Activated T-helper 1 cell treated with anti-CD3 and anti-CD28 coated beads, Interleukin-2, amount 50 U/mL, for 16 hours (primary cell): Measurements from ENCODE around the gene NDST1.
"Not testable (repeated sequence)": the region's sequence is repeated elsewhere in the genome, so short reads cannot be mapped to it uniquely, and the experiment has no call there.

ENCODE experiments used
- DNase-seq, 2 donors: peaks; one replicate each; pipeline ENCODE4 v3.0.0-alpha.2; 2020; ENCODE audit warnings: low read depth in 1 of 2, low spot score in 1 of 2

NDST1 gene

DNA sequence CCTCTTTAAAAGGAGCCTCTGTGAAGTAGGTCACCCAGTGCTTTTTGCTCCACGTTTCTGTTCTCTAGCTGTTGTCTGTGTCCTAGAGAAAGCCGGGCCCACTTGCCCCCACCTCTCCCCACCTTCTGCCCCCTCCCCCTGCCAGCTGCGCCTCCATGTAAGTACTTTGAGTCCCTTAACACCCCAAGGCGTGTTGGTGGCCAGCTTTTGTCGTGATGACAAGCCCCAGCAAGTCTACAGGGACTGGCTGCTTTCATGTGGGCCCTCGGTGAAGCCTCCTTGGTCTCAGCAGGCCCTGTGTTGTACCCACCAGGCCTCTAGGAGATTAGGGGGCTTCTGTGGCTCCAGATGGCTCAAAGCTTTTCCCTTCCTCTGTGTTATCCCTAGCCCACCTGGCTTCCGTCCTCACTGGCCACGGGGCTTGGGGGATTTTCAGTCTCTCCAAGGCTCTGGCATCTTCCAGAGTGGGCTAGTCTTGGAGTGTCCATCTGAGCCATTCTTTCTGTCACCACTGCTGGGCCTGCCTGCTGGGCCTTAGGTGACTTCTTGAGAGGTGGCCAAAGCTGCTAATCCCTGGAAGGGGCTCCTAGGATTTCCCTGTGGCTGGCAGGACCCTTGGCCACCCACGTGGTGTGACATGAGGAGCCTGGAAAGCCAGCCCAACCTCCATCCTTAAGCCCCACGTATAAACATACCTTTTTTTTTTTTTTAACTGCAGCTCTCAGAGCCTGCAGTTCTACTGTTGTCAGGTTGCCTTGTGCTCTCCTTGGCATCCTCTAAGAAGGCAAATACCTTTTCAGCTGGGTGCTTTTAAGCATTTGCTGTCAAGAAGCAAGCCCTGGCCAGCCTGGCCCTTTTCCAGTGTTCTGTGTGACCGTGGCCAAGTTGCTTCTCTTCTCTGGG is 1.1 kb upstream of the NDST1 start:
- DNase-seq = no peak

DNA sequence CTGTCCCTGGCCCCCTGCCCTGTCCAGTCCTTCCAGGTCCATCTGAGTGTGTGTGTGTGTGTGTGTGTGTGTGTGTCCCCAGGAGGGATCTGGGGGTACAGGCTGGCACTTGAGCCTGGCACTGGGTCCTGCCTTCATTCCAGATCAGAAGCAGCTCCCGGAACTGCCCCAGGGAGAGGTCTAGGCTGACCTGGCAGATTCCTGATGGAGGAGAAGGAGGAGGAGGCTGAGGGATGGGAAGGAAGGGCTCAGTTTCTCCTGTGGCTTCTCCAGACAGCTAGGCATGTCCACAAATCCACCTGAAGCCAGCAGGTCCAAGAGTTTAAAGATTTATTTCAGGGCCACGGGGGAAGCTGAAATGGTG is 328 bp downstream of the NDST1 start:
- DNase-seq = no peak

DNA sequence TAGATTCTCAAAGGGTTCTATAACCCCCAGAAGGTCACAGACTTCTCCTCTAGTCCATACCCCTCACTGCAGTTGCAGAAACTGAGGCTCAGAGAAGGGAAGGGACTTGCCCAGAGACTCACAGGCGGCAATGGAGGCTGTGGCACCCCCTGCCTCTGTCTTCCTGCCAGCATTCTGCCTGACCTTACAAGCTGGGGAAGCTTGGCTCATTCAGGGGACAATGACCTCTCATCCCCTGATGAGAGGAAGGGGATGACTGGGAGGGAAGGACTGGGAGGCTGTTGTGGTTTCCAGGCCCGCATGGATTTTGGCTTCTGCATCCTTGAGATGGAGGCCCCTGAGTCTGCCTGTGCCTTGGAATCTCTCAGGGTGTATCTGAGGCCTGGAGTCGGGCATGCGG is 897 bp downstream of the NDST1 start:
- DNase-seq = no peak

DNA sequence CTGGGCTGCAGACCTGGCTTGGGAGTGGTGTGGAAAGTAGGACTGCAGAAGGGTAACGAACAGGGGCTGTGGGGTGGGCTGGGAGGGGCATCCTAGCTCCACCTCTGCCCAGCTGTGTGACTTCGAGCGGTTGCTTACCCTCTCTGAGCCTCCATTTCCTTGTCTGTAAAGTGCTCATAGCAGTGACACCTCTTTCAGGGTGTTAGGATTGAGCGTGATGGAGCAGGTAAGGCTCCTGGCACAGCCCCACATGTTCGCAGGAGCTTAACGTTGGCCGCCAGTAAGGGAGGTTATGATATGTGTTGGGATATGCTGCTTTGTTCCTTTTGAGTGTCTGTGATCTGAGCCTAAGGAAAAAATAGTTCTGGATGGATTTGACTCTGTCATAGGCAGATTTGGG is 2.1 kb downstream of the NDST1 start:
- DNase-seq = no peak

DNA sequence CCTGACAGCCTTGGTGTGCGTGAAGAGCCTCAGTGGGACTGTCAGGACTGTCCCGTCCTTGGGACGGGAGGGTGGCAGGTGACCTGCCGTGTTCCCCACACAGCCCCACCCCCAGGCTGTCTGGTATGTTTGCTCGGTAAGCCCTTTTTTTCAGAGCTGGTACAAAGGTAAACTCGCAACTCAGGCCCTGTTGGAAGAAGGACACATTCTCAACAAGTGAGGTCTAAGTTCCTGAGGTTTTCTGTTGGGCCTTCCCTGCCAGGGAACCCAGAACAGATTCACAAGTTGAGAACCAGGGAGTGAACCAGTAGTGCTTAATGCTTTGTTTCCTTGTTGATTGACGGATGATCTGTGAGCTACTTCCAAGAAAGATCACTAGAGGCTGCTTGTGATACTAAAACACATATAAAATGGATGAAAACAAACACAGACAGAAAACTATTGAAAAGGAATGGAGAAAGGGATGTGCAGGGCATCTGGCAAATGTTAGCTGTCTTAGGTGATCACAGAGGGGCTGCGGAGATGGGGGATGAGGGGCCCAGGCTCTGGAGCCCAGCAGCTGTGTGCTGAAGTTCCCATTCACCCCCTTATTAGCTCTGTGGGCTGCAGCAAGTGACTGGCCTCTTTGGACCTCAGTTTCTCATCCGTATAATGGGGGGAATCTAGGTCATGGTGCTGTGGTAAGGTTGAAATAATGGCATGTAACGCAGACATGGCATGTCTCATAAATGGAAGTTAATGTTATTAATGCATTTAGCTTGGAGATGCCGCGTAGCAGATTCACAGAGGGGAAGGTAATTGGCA is 2.7 kb downstream of the NDST1 start:
- DNase-seq = no peak

DNA sequence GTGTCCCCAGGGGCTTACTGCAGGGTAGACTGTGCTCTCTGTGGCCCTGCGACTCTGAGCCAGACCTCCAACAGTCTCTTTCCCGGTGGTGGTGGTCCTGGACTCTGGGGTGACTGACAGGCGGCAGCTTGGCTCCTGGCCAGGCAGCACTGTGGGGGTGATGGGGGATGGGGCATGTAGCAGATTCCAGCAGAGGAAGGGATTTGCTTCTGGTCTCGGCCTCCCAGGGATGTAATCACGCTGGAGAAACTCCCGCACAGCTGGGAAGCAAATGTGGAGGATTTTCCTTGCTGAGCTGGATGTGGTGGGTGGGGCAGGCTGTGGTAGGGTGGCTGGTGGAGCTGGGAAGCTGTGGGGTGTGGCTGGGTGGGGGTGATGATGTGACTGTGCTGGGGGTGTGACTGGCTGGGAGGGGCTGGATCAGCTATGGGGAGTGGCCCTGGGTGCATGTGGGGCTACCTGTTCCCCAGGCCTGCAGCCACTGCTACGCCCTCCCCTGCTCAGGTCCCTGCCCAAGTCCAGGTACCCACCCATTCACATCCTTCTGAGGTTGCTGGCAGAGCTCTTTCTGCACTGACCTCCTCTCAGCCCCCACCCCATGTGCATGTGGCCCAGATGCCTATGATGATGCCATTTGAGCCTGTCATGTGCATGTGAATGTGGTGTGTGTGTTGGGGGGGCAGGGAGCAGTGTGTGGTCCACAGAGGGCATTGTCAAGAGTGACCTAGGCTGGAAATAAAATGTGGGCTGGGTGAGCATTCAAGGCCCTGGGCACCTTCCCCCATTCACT is 3.8 kb downstream of the NDST1 start:
- no peak for DNase-seq

DNA sequence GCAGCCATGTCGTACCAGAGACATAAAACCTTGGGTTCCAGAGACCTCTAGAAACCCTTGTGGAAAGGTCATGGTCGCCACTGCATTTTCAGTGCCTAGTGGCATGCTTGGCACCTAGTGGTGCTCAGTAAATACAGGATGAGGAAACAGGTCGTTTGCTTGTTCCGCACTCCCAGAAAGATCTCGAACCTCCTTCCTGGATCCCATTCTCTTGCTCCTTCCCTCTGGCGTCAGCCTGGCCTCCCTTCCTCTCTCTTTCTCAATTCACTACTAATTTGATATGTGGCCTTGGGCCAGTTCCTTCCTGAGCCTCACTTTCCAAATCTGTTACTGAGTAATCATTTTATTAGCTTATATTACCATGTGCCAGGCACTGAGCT is 4.4 kb downstream of the NDST1 start:
- no peak for DNase-seq

DNA sequence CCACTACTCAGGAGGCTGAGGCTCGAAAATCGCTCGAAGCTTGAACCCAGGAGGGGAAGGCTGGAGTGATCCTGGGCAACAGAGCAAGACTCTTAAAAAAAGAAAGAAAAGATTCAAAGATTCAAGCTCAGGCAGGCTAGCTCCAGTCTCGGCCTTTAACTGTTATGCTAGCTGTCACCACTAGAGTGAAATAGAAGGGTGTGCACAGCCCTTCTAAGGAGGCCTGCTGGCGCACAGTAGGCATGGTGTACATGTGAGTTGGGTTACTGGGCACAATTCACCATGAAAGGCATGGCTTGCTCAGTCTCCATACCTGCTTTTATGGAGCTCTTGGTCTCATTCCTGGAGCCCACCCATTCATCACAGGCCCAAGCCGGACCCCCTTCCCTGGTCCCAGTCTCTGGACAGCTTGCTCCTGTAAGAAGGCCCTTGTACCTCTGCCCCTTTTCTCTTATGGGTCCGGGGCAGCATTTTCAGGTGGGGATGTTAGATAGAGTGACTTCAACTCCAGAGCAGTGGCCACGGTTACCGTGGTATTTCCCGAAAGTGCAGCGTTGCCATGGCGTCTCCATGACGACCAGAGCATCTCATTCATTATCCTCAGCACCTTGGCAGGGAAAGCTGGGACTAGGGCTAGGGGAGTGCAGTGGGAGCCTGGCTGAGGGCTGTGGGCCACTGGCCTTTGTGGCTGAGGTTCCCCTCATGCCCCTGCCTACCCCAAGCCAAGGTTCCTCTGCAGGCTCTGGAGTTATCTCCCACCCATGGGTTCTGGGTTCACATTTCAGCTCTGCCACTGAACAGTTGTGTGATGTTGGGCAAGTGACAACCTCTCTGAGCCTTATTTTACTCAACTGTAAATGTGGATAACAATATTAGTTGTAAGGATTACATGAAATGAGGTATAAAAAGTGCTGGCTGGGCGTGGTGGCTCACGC is 5.7 kb downstream of the NDST1 start:
- DNase-seq = no peak

DNA sequence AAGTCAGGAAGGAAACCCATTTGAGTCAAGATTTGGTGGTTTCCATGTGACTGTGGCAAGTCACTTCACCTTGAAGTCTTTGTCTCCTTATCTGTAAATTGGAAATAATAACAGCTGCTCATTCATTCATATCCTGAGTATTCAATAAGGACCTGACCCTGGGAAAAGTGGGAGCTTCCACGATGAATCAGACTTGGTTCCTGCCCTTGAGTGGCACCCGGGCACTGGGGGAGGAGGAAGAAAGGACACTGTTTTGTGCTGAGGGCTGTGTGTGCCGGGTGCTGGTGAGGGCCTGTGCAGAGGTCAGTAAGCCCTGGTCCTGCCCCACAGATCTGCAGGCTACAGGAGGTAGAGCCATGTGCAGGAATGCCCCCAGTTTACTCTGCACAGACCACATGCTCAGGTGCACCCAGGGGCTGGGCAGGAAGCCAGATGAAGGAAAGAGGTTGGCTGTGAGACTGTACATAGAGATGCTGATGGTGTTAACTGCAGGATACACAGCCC is 6.8 kb downstream of the NDST1 start:
- no peak for DNase-seq

DNA sequence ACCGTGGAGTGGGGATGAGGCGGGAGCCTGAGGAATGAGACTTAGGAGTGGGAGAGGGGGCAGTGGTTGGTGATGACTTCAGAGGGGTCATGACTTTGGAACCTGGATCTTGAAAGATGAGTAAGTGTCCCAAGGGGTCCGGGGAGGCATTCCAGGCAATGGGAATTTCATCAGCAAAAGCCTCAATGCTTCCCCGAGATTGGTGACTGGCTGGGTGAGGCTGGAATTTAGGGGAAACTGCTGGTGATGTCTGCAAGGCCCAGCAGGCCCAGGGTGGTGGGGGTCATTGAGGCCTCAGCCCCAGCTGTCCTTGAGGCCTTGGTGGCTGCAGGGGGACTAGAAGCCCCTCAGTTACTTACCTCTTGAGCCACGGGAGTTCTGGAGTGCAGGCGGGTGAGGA is 7.5 kb downstream of the NDST1 start:
- DNase-seq = no peak

DNA sequence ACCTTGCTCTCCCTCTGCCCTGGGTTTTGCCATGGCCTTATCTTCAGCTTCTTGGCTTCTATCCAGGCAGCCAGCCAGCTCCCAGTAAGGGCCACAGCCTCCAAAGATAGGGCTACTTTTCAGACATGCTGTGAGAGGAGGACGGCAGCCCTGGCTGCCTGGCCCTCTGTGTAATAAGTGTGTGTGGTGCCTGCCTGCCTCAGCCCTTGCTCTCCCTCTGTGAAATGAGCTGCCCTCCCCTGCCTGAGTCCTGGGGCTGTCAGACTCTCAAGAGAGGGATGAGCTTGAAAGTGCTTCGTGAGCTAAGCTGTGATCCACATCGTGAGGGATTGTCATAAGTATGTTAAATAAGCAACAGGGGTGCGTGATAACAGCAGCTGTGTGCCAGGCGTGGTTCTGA is 8.1 kb downstream of the NDST1 start:
- DNase-seq = no peak

DNA sequence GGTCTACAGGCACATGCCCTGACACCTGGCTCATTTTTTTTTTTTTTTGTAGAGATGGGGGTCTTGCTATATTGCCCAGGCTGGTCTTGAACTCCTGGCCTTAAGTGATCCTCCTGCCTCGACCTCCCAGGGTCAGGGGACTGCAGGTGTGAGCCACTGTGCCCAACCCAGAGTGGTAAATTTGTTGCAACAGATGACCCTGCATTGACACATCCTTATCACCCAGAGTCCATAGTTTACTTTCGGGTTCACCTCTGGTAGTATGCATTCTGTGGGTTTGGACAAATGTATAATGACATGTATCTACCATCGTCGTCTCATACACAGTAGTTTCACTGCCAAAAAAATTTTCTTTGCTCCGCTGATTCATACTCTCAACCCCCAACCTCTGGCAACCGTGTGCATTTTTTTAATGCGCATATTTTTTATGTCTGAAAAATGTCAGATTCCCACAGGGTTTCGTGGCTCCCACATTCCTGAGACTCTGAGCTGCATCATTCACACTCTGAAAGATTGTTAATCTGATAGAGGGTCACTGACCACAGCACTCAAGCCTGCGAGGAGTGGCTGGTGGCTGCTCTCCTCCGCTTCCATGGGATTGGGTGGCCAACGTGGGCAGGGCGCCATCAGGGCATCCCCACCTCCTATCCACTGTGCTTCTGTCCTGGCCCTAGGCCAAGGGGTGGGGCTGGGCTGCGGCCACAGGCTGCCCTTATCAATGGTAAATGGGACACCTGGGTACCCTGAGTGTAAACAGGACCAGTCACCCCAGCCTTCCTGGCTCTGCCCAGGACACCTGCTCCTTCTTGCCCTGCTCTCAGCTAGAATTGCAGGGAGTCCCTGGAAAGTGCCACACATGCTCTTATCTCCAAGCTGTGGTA is 9.6 kb downstream of the NDST1 start:
- no peak for DNase-seq

DNA sequence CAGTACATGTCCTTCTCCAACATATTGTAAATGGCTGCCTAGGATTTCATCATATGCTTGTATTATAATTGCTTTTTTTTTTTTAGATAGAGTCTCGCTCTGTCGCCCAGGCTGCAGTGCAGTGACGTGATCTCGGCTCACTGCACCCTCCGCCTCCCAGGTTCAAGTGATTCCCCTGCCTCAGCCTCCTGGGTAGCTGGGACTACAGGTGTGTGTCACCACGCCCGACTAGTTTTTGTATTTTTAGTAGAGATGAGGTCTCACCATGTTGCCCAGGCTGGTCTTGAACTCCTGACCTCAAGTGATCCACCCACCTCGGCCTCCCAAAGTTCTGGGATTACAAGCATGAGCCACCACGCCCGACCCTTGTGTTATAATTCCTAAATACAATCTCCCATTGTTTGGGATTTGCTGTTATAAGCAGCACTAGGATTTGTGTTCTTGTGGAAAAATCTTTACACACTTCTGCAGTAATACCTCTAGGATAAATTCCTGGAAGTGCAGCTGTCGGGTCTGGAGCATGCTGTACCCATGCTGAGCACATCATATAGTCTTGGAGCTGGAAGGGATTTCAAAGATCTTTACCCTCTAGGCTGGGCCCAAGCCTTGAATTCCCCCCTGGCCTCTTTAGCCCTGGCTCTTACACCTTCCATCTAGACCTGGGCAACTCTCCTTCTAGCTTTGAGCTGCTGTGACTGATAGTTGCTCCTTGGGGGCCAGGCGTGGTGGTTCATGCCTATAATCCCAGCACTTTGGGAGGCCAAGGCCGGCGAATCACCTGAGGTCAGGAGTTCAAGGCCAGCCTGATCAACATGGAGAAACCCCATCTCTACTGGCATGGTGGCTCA is 11.0 kb downstream of the NDST1 start:
- DNase-seq = not testable (repeated sequence)

DNA sequence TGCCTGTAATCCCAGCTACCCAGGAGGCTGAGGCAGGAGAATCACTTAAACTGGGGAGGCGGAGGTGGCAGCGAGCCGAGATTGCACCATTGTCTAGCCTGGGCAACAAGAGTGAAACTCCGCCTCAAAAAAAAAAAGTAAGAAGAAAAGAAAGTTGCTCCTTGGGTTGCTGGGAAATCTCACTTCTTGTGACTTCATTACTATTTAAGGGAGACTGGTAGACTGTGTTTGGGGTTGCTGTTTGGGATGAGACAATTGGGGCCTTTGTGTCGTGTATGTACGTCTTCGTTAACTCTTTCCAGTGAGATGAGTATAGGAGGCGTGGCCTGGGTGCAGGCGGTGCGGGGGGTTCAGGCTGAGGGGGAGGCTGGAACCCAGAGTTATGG is 11.6 kb downstream of the NDST1 start:
- no peak for DNase-seq

DNA sequence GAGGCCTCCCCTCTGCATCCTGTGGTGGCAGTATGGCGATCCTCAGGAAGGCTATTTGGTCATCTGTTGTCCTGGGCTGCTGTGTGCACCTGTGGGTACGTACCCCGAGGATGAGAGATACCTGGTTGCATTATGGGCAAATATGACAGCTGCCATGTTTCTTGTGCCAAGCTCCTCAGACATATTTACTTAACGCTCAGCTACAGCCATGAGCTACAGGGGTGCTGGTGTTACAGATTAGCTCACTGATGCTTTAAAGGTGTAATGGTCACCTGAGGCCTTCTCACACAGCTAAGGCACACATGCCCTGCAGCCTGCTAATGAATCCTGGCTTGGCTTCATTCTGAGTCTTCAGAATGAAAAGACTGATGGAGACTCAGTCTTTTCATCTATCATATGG is 12.0 kb downstream of the NDST1 start:
- DNase-seq = no peak

DNA sequence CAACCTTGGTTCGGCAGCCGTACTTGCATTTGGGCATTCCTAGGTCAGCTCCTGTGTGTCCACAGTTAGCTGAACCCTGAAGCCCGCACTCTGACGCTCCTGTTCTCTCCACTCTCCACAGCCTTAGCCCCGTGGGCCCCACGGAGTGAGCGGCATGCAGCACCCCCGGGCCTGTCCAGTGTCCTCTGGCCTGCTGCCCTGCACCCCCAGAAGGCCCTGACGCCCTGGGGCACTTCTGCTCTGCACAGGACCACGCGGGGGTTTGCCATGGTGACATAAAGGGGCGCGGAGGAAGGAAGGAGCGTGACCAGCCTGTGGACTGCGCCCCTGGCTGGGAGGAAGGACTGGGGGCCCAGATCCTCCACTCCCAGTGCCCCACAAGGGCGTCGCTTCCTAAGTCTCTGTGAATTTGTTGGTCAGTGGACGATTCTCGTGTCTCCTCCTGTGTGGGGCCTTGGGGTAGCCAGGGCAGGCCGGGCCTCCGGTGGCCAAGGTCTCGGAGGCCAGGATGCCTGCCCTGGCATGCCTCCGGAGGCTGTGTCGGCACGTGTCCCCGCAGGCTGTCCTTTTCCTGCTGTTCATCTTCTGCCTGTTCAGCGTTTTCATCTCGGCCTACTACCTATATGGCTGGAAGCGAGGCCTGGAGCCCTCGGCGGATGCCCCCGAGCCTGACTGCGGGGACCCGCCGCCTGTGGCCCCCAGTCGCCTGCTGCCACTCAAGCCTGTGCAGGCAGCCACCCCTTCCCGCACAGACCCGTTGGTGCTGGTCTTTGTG is 13.0 kb downstream of the NDST1 start:
- DNase-seq = no peak

DNA sequence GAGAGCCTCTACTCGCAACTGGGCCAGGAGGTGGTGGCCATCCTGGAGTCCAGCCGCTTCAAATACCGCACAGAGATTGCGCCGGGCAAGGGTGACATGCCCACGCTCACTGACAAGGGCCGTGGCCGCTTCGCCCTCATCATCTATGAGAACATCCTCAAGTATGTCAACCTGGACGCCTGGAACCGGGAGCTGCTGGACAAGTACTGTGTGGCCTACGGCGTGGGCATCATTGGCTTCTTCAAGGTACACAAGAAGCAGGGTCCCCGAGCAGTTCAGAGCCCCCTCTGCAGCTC is 13.5 kb downstream of the NDST1 start:
- DNase-seq = no peak

DNA sequence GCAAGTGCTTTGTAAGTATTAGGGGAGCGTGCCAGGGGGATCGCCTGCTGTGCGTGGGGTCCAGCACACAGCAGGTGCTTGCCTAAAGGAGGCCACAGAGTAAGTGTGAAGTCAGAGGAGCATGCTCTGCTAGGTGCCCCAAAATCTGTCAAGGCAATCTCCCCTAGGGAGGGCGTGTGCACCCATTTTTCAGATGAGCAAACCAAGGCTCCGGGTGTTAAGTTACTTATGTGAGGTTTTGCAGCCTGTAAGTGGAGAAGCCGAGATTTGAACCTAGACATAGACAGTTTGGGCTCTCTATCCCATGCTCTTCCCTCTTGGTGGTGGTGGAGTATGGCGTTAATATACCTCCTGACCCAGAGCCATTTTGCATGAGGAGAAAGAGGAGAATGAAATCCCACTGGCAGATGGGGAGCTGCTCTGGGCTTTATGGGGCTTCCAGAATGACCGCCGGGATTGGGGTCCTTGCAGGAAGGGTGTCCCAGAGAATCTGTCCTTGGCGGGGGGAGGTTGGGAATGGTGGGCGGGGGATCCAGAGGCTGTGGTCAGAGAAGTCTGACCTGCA is 14.1 kb downstream of the NDST1 start:
- no peak for DNase-seq
